ENCODE measurements around the gene ENC1.

ENC1 gene

GRCh38 chr5:74619308-74619707, 21.2 kb downstream of the ENC1 start:
- no peak for DNase-seq (ENCODE audit: low read depth, low spot score)
- H3K4me3 ChIP-seq (ENCODE audit: low read length): no peak overlapping the region

GRCh38 chr5:74618106-74618505, 22.4 kb downstream of the ENC1 start:
- no peak for DNase-seq (ENCODE audit: low read depth, low spot score)

GRCh38 chr5:74617202-74617601, 23.3 kb downstream of the ENC1 start:
- DNase-seq (ENCODE audit: low read depth, low spot score): no peak
- no peak overlapping the region for H3K4me3 ChIP-seq (ENCODE audit: low read length)

More at GRCh38 chr5:74618106-74618505, 22.4 kb downstream of the ENC1 start:
- H3K4me3 ChIP-seq (ENCODE audit: low read length): no peak overlapping the region

- no peak for DNase-seq (ENCODE audit: low read depth, low spot score)
- H3K4me3 ChIP-seq (ENCODE audit: low read length): no peak overlapping the region
These were observed 24.0 kb downstream of the ENC1 start for GRCh38 chr5:74616236-74617146.

GRCh38 chr5:74613283-74613682, 27.2 kb downstream of the ENC1 start:
- no peak for DNase-seq (ENCODE audit: low read depth, low spot score)

GRCh38 chr5:74612045-74612444, 28.5 kb downstream of the ENC1 start:
- H3K4me3 ChIP-seq (ENCODE audit: low read length): no peak overlapping the region
- no peak for DNase-seq (ENCODE audit: low read depth, low spot score)

More at GRCh38 chr5:74613283-74613682, 27.2 kb downstream of the ENC1 start:
- H3K4me3 ChIP-seq (ENCODE audit: low read length): no peak overlapping the region

- DNase-seq (ENCODE audit: low read depth, low spot score): no peak
These were observed 31.6 kb downstream of the ENC1 start for GRCh38 chr5:74608736-74609601.

GRCh38 chr5:74605759-74606158, 34.8 kb downstream of the ENC1 start:
- H3K4me3 ChIP-seq (ENCODE audit: low read length): no peak overlapping the region
- DNase-seq (ENCODE audit: low read depth, low spot score): no peak

More at GRCh38 chr5:74608736-74609601, 31.6 kb downstream of the ENC1 start:
- H3K4me3 ChIP-seq (ENCODE audit: low read length): no peak overlapping the region

- no peak overlapping the region for H3K4me3 ChIP-seq (ENCODE audit: low read length)
- no peak for DNase-seq (ENCODE audit: low read depth, low spot score)
These were observed 37.2 kb downstream of the ENC1 start for GRCh38 chr5:74603376-74603775.

GRCh38 chr5:74599148-74599547, 41.4 kb downstream of the ENC1 start:
- DNase-seq (ENCODE audit: low read depth, low spot score): no peak
- H3K4me3 ChIP-seq (ENCODE audit: low read length): no peak overlapping the region

GRCh38 chr5:74598731-74599130, 41.8 kb downstream of the ENC1 start:
- DNase-seq (ENCODE audit: low read depth, low spot score): no peak
- no peak overlapping the region for H3K4me3 ChIP-seq (ENCODE audit: low read length)

GRCh38 chr5:74596927-74597326, 43.6 kb downstream of the ENC1 start:
- no peak overlapping the region for H3K4me3 ChIP-seq (ENCODE audit: low read length)
- DNase-seq (ENCODE audit: low read depth, low spot score): no peak

- no peak overlapping the region for H3K4me3 ChIP-seq (ENCODE audit: low read length)
- no peak for DNase-seq (ENCODE audit: low read depth, low spot score)
These were observed 45.2 kb downstream of the ENC1 start for GRCh38 chr5:74595143-74595925.

- no peak overlapping the region for H3K4me3 ChIP-seq (ENCODE audit: low read length)
- DNase-seq (ENCODE audit: low read depth, low spot score): no peak
These were observed 46.1 kb downstream of the ENC1 start for GRCh38 chr5:74594137-74595040.

GRCh38 chr5:74589204-74590056, 51.1 kb downstream of the ENC1 start:
- H3K4me3 ChIP-seq (ENCODE audit: low read length): no peak overlapping the region
- DNase-seq (ENCODE audit: low read depth, low spot score): no peak

GRCh38 chr5:74588415-74588814, 52.1 kb downstream of the ENC1 start:
- H3K4me3 ChIP-seq (ENCODE audit: low read length): no peak overlapping the region
- no peak for DNase-seq (ENCODE audit: low read depth, low spot score)

- no peak for DNase-seq (ENCODE audit: low read depth, low spot score)
These were observed 52.6 kb downstream of the ENC1 start for GRCh38 chr5:74587890-74588289.

More at GRCh38 chr5:74587890-74588289, 52.6 kb downstream of the ENC1 start:
- H3K4me3 ChIP-seq (ENCODE audit: low read length): no peak overlapping the region
